IMR-90 (cell line): ENCODE results near the gene IFT52. TPM values are rescaled to one million over a fixed set of nuclear protein-coding genes. Genes with fewer than 3 reads are reported as not detected.

Experiments
- ATAC-seq: fragments of 200-7000 bp; cut with Tn5 transposase; 2 replicates; pipeline ENCODE4 v1.9.1; 2020; ENCODE audit warnings: low read depth, mild to moderate bottlenecking, moderate library complexity
- BruUV-seq: library from RNA; stranded (reverse); fragments of 400-500 nt; replicated peaks from 2 replicates; lab custom pipeline; 2021; lab: Mats Ljungman, UMichigan
- CTCF ChIA-PET: fragments of 300-600 bp; formaldehyde crosslinking; extraction: SDS; loops from one replicate; lab custom pipeline; 2021; ENCODE audit warnings: antibody characterized with exemption; lab: Yijun Ruan, JAX
- POLR2A ChIA-PET: fragments of 300-600 bp; sonication (Branson Sonifier 250); formaldehyde crosslinking; loops from one replicate; lab custom pipeline; 2022; ENCODE audit warnings: antibody characterized with exemption; ENCODE audit not compliant: unreplicated experiment; lab: Charles Lee
- DNase-seq: peaks from one replicate; pipeline ENCODE4 v3.0.0; 2013
- H2AFZ ChIP-seq: replicated peaks from 2 replicates; pipeline ENCODE3; 2013; ENCODE audit warnings: low read length, mild to moderate bottlenecking; ENCODE audit not compliant: poor library complexity
- H2AK5ac ChIP-seq: 2 replicates; pipeline ENCODE4 v1.6.1; 2013; ENCODE audit warnings: low read depth, low read length, inconsistent platforms
- H2AK9ac ChIP-seq: replicated peaks from 2 replicates; pipeline ENCODE3; 2013; ENCODE audit warnings: mild to moderate bottlenecking, low read depth, low read length, moderate library complexity; ENCODE audit not compliant: poor library complexity
- H2BK120ac ChIP-seq: 2 replicates; pipeline ENCODE4 v1.6.1; 2013; ENCODE audit warnings: low read depth, low read length, inconsistent platforms
- H2BK15ac ChIP-seq: 3 replicates; pipeline ENCODE4 v1.6.1; 2013; ENCODE audit warnings: low read depth, low read length, inconsistent platforms
- H2BK20ac ChIP-seq: 2 replicates; pipeline ENCODE4 v1.6.1; 2013; ENCODE audit warnings: low read depth, mild to moderate bottlenecking, inconsistent platforms, low read length, moderate library complexity
- H2BK5ac ChIP-seq: 2 replicates; pipeline ENCODE4 v1.6.1; 2013; ENCODE audit warnings: mild to moderate bottlenecking, low read depth, low read length, inconsistent platforms; ENCODE audit not compliant: poor library complexity, severe bottlenecking
- H3K14ac ChIP-seq: replicated peaks from 2 replicates; pipeline ENCODE4 v1.6.1; 2013; ENCODE audit warnings: low read depth, low read length, inconsistent platforms
- H3K18ac ChIP-seq: 2 replicates; pipeline ENCODE4 v1.6.1; 2013; ENCODE audit warnings: low read depth, low read length, control low read depth
- H3K23ac ChIP-seq: 2 replicates; pipeline ENCODE4 v1.6.1; 2013; ENCODE audit warnings: low read depth, low read length, inconsistent platforms
- H3K27ac ChIP-seq: 2 replicates; pipeline ENCODE4 v1.5.1; 2013; ENCODE audit warnings: mild to moderate bottlenecking, control low read depth, low read length; ENCODE audit not compliant: insufficient read depth
- H3K27me3 ChIP-seq: 2 replicates; pipeline ENCODE4 v1.6.1; 2013; ENCODE audit warnings: low read length; ENCODE audit not compliant: control insufficient read depth, insufficient read depth
- H3K36me3 ChIP-seq: 2 replicates; pipeline ENCODE4 v1.6.1; 2013; ENCODE audit warnings: low read length, mixed read lengths; ENCODE audit not compliant: control insufficient read depth, insufficient read depth
- H3K4ac ChIP-seq: 2 replicates; pipeline ENCODE4 v1.6.1; 2013; ENCODE audit warnings: low read depth, low read length, inconsistent platforms
- H3K4me1 ChIP-seq: 2 replicates; pipeline ENCODE4 v1.6.1; 2013; ENCODE audit warnings: low read length, mixed read lengths; ENCODE audit not compliant: control insufficient read depth, insufficient read depth
- H3K4me2 ChIP-seq: 2 replicates; pipeline ENCODE4 v1.6.1; 2013; ENCODE audit warnings: low read depth, mild to moderate bottlenecking, control low read depth, low read length, moderate library complexity
- H3K4me3 ChIP-seq: 2 replicates; pipeline ENCODE4 v1.5.1; 2013; ENCODE audit warnings: low read depth, mild to moderate bottlenecking, control low read depth, low read length, moderate library complexity; ENCODE audit not compliant: insufficient read depth
- H3K56ac ChIP-seq: 2 replicates; pipeline ENCODE4 v1.6.1; 2013; ENCODE audit warnings: low read length, inconsistent platforms; ENCODE audit not compliant: insufficient read depth; ENCODE audit errors: extremely low read depth
- H3K79me1 ChIP-seq, 2 experiments: 2 replicates each; pipeline ENCODE4 v1.6.1; 2013; ENCODE audit warnings: low read length in 2 of 2, inconsistent platforms in 1 of 2, low read depth in 1 of 2
- H3K9ac ChIP-seq: 2 replicates; pipeline ENCODE4 v1.6.1; 2013; ENCODE audit warnings: low read depth, low read length, control low read depth
- H3K9me1 ChIP-seq: 2 replicates; pipeline ENCODE4 v1.6.1; 2013; ENCODE audit warnings: low read length, inconsistent platforms; ENCODE audit not compliant: insufficient read depth
- H3K9me3 ChIP-seq: 2 replicates; pipeline ENCODE4 v1.6.1; 2013; ENCODE audit warnings: low read length; ENCODE audit not compliant: control insufficient read depth, insufficient read depth
- H4K20me1 ChIP-seq: 2 replicates; pipeline ENCODE4 v1.6.1; 2013; ENCODE audit warnings: low read length, inconsistent platforms; ENCODE audit not compliant: insufficient read depth
- H4K5ac ChIP-seq: 2 replicates; pipeline ENCODE4 v1.6.1; 2013; ENCODE audit warnings: mild to moderate bottlenecking, low read depth, low read length, control low read depth
- H4K8ac ChIP-seq, 2 experiments: 2 replicates each; pipeline ENCODE4 v1.6.1; 2013; ENCODE audit warnings: low read depth in 2 of 2, low read length in 2 of 2, control low read depth in 1 of 2, inconsistent platforms in 1 of 2
- H4K91ac ChIP-seq: 2 replicates; pipeline ENCODE4 v1.6.1; 2013; ENCODE audit warnings: low read depth, low read length, inconsistent platforms; ENCODE audit not compliant: insufficient read depth
- CEBPB ChIP-seq: IDR thresholded peaks from 2 replicates; pipeline ENCODE4 v1.6.1; 2012; ENCODE audit warnings: low read depth, low read length, improper control_type of control experiment
- MAFK ChIP-seq: IDR thresholded peaks from 2 replicates; pipeline ENCODE4 v1.6.1; 2012; ENCODE audit warnings: low read depth, low read length, improper control_type of control experiment
- NFE2L2 ChIP-seq: fragments of 150-350 bp; IDR thresholded peaks from 2 replicates; pipeline ENCODE4 v1.6.1; 2016; ENCODE audit warnings: low read depth, mild to moderate bottlenecking, low read length
- POLR2A ChIP-seq: IDR thresholded peaks from 2 replicates; pipeline ENCODE4 v1.6.1; 2012; ENCODE audit warnings: mild to moderate bottlenecking, low read depth, low read length
- RFX5 ChIP-seq: IDR thresholded peaks from 2 replicates; pipeline ENCODE4 v1.8.0; 2012; ENCODE audit warnings: low read depth, mild to moderate bottlenecking, low read length, moderate library complexity
- WGBS, 2 experiments: methylation state at CpG; one replicate each; pipeline versions ENCODE4 v1.1.5 to v1.1.7; 2013; ENCODE audit warnings: missing lambda C conversion rate in 2 of 2; ENCODE audit not compliant: insufficient read length in 1 of 2; ENCODE audit errors: extremely low coverage in 2 of 2; 5-methylcytosine and 5-hydroxymethylcytosine counted together
- dilution Hi-C: fragments of 300-500 bp; cut with HindIII; formaldehyde crosslinking; loops from one replicate; pipeline ENCODE4 v1.14.3; 2018; ENCODE audit warnings: low sequenced_read_pairs; ENCODE audit not compliant: unreplicated experiment
- in situ Hi-C: fragments of 300-500 bp; cut with MboI; formaldehyde crosslinking; loops from 3 replicates; pipeline ENCODE4 v1.14.3; 2019; ENCODE audit warnings: low sequenced_read_pairs, inconsistent platforms, mixed read lengths
- intact Hi-C: fragments of 100-400 bp; cut with micrococcal nuclease; formaldehyde crosslinking; loops from 2 replicates; pipeline ENCODE4 v1.10.0; 2022
- polyA plus RNA-seq, 3 experiments: library from polyadenylated mRNA; depleted of rRNA; stranded (reverse); fragments of >200 nt; gene quantifications; 2 replicates each; pipeline ENCODE4 v1.2.3, GENCODE V29; 2012; ENCODE audit warnings: low replicate concordance in 1 of 3
- total RNA-seq: library from RNA; depleted of rRNA; stranded (reverse); fragments of >200 nt; gene quantifications from 2 replicates; pipeline ENCODE4 v1.2.3, GENCODE V29; 2012
- TF ChIP-seq, protein P1 (sequence below): conservative IDR thresholded peaks from 2 replicates; pipeline ENCODE4 v1.5.1; 2012; ENCODE audit warnings: mild to moderate bottlenecking, low read depth, low read length, improper control_type of control experiment

IFT52 gene
- total and polyA plus RNA-seq, 2 of the 4 experiments (the other 2 are of a cell fraction), result 31.2 to 55.6 TPM

DNA sequence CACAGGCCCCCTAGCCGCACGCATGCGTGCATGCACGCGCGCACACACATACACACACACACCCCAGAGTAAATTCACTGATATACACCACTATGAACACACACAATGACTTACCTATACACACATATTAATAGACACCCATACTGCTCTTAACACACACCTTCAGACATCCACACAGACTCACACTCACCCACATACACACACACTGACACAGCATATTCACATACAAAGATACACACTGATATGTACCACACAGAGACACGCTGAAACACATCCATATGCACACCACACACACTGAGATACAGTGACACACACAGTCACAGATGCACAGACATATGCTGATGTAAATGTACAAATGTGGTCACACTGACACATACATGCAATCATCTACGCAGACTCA, 26.3 kb upstream of the IFT52 start:
- TF ChIP-seq RFX5 (no peak), POLR2A (no peak), CEBPB (no peak), MAFK (no peak), NFE2L2 (no peak)
- TF ChIP-seq, protein P1, sequence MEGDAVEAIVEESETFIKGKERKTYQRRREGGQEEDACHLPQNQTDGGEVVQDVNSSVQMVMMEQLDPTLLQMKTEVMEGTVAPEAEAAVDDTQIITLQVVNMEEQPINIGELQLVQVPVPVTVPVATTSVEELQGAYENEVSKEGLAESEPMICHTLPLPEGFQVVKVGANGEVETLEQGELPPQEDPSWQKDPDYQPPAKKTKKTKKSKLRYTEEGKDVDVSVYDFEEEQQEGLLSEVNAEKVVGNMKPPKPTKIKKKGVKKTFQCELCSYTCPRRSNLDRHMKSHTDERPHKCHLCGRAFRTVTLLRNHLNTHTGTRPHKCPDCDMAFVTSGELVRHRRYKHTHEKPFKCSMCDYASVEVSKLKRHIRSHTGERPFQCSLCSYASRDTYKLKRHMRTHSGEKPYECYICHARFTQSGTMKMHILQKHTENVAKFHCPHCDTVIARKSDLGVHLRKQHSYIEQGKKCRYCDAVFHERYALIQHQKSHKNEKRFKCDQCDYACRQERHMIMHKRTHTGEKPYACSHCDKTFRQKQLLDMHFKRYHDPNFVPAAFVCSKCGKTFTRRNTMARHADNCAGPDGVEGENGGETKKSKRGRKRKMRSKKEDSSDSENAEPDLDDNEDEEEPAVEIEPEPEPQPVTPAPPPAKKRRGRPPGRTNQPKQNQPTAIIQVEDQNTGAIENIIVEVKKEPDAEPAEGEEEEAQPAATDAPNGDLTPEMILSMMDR, result no peak
- H3K4me3 ChIP-seq, result no peak overlapping the region
- H3K56ac ChIP-seq, result no peak overlapping the region
- dilution Hi-C loops (no loop called here), in situ Hi-C loops (no loop called here), intact Hi-C loops (no loop called here)
- DNase-seq (no peak), ATAC-seq (no peak)
- no peak overlapping the region for H2BK5ac ChIP-seq
- H3K4ac ChIP-seq, result no peak overlapping the region
- H3K79me1 ChIP-seq, result no peaks in the 10 kb centered on the region
- H2BK120ac ChIP-seq, result no peak overlapping the region
- no peaks in the 10 kb centered on the region for H3K36me3 ChIP-seq
- ChIA-PET POLR2A (no interaction called here), CTCF (no interaction called here)
- no peak overlapping the region for H3K23ac ChIP-seq
- no peak overlapping the region for H4K5ac ChIP-seq
- no peak overlapping the region for H2BK15ac ChIP-seq
- H3K27me3 ChIP-seq, result peaks cover 7% of the 10 kb centered on the region; the same call in 1 of the 2 replicates
- no peak overlapping the region for H2BK20ac ChIP-seq
- H3K9me1 ChIP-seq, result no peaks in the 10 kb centered on the region; the same call in 1 of the 2 replicates
- H3K9ac ChIP-seq, result no peak overlapping the region
- no peak overlapping the region for H3K4me2 ChIP-seq
- no peaks in the 10 kb centered on the region for H4K20me1 ChIP-seq
- no peak overlapping the region for H4K8ac ChIP-seq
- no TSS peak for BruUV-seq
- no peak overlapping the region for H3K18ac ChIP-seq
- H3K27ac ChIP-seq, result no peak overlapping the region
- no peak overlapping the region for H3K14ac ChIP-seq
- H3K4me1 ChIP-seq, result no peaks in the 10 kb centered on the region
- H4K91ac ChIP-seq, result no peak overlapping the region
- no peak overlapping the region for H2AK9ac ChIP-seq
- H2AFZ ChIP-seq, result no peak overlapping the region
- no peaks in the 10 kb centered on the region for H3K9me3 ChIP-seq
- 98% methylated on average over 7 of the region's 8 CpGs; no CpG with 5 or more reads in 1 of the 2 experiments for WGBS, 2 experiments
- H2AK5ac ChIP-seq, result no peak overlapping the region
